Frontal cortex (tissue), 4 donors: ENCODE measurements around the gene GLIS1. TPM values are rescaled to one million over a fixed set of nuclear protein-coding genes. Genes with fewer than 3 reads are reported as not detected.

Experiments
- DNase-seq, 2 donors: peaks; one replicate each; pipeline ENCODE4 v3.0.0; 2012; ENCODE audit warnings: low spot score in 2 of 2
- FAIRE-seq: peaks from 2 replicates; lab custom pipeline; 2012; peaks lifted over from hg19 to GRCh38; lab: Jason Lieb, UNC
- total RNA-seq: library from RNA; depleted of rRNA; stranded (reverse); fragments of >200 nt; gene quantifications from one replicate; pipeline ENCODE4 v1.2.3, GENCODE V29; 2014
- donor health status: control.
- donor health status: control.
- donor health status: control.

GLIS1 gene
- total RNA-seq, 1 donor from 2014 or later = not detected

- DNase-seq (no peak), FAIRE-seq (no peak)
Observed at GRCh38 chr1:53495633-53496345, 243.2 kb downstream of the GLIS1 start.

GRCh38 chr1:53490351-53490750, 248.6 kb downstream of the GLIS1 start:
- no peak for DNase-seq
- FAIRE-seq = no peak

- FAIRE-seq (no peak), DNase-seq (no peak)
Observed at GRCh38 chr1:53486395-53487026, 252.5 kb downstream of the GLIS1 start.

GRCh38 chr1:53485478-53486394, 253.2 kb downstream of the GLIS1 start:
- peak in 1 of 2 donors; percentile 83 for DNase-seq
- FAIRE-seq = no peak

DNA sequence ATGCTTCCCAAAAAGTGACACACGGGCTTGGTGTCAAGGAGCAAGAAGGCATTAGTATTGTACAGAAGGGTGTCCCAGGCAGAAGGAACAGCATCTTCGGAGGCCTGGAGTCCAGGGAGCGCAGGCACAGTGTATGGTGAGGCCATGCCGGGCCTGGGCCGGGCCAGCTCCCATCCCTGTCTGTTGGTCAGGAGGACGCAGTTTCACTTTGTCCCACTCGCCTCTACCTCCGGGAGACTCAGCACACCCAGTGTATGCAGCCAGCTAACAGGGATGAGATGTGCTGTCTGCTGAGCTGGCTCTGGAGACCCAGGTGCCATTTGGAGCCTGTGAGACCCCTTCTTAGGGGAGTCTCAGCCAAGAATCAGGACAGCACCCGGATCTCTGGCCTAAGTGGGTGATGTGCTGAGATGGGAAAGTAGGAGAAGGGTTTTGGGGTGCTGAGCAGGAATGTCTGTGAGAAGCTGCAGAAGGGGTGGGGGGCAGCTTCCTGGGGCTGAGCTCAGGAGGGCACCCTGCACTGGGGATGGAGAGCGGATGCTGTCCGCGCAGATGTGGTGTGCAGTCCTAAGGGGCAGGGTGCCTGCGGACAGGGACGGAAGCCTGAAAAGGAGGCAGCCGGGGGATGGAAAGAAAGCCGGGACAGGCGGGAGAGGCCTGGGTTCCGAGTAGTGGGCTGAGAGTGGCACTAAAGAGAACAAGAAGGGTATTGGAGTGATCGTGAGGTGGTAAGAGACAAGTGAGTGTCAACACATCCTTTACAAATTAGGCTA, 254.1 kb downstream of the GLIS1 start:
- FAIRE-seq (no peak), DNase-seq (no peak)

DNA sequence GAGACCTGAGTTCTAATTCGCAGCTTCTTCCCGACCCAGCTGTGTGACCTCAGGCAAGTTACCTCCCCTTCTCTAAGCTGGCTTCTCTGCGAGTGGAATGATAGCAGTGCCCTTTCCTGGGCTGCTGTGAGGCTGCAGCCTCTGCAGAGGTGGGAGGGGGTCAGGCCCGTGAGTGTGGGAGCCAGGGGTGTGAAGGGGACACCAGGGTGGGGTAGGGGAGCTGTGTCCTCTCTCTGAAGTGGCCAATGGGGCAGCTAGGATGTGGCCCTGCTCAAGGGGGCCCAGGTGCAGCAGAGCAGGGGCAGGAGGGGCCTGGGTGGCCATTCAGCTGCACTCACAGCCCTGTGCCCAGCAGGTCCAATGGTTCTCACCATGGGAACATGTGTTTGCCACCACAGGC, 255.3 kb downstream of the GLIS1 start:
- FAIRE-seq (no peak), DNase-seq (no peak)

GRCh38 chr1:53483170-53483569, 255.8 kb downstream of the GLIS1 start:
- FAIRE-seq (no peak), DNase-seq (no peak)

DNA sequence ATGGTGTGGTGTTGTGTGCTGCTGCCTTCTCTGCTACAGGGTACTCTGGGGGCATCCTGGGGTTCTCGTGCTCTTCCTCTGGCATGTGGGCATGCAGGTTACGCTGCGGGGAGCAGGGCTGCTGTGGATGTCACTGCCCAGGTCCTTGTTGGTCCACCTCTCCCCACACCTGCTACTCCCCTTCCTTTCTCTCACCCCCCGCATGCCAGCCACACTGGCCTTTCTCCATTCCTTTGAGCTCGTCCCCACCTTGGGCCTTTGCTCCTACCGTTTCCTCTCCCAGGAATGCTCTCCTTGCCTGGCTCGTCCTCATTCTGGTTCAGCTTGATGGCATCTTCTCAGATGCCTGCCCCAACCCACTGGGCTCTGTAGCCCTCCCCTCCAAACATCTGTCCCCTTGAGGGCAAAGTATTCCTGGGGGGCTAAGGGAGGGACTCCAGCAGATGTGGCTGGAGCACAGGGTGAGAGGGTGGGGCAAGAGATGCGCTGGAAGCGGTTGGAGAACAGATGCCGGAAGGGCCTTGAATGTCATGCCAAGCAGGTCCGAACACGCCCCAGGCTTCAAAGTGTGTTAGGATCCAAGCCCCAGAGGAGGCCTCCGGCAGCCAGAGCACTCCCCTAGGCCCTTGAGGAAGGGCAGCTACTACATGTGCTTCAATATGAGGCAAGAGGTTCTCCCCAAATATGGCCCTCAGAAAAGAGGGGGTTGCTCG, 256.4 kb downstream of the GLIS1 start:
- DNase-seq = no peak
- FAIRE-seq = no peak

DNA sequence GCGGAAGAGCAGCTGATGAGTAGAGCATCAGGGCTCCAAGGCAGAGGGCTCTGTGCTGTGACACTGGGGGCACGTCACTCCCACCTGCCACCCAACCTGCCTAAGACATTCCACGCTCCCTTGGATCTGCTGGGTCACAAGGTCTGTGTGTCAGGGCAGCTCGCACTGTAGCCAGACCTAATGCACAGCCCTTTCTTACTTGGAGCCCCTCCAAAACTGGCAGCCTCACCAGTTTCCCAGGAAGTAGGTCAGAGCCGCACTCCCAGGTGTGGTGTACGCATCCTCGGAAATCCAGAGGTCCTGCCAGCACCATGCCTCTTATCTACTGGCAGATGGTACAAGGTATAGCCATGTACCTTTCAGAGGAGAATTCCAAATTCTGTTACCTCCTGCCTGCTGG, 257.5 kb downstream of the GLIS1 start:
- FAIRE-seq = no peak

GRCh38 chr1:53480678-53481077, 258.3 kb downstream of the GLIS1 start:
- FAIRE-seq (no peak), DNase-seq (no peak)

More for the DNA sequence above, 257.5 kb downstream of the GLIS1 start:
- no peak for DNase-seq

DNA sequence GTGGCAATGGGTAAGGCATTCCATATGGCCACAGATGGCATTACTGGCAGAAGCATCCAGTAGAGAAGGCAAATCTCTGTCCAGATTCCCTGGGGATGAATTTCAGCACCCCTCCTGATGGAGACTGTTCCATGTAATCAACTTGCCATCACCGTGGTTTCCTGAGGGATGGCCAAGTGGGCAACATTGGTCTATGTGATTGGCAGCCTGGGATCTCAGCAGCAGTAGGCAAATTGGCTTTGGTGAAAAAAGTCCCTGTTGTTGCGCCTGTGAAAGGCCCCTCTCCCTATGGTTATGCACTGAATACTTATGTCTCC, 260.5 kb downstream of the GLIS1 start:
- DNase-seq (no peak), FAIRE-seq (no peak)

DNA sequence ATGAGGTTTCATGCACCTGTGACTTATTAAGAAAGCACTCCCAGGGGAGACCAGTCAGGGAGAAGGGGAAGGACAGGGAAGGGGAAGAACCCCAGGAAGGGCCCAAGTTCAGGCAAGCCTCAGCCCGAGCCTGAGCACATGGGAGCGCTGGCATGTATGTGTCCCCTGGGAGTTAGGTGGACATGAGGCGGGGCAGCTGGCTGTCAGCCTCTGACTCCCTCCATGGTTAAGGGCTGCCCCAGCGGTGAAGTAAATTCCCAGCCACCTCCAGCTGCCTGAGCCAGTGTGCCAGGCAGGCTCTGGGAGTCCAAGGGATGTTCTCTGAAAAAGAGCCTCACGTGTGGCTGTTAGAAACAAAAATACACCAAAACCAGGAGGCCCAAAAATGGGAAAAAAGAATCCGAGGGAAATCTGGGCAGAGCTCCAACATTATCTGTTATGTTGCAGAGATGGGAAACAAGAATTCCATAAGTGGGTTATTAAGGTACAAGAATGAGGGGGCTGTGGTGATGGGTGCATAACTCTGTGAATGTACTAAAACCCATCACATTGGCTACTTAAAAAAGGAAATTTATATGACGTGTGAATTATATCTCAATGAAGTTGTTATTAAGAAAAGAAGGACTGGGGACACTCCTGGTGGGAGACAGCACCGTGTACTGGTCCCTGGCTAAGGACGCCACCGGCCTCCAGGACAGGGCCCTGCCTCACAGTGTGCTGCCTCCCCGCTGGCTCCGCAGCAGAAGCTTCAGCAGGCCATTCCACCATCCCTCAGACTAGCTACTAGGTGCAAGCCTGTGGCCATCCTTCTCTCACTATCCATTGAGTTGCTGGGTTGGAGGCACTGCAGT, 261.1 kb downstream of the GLIS1 start:
- DNase-seq (no peak), FAIRE-seq (no peak)

DNA sequence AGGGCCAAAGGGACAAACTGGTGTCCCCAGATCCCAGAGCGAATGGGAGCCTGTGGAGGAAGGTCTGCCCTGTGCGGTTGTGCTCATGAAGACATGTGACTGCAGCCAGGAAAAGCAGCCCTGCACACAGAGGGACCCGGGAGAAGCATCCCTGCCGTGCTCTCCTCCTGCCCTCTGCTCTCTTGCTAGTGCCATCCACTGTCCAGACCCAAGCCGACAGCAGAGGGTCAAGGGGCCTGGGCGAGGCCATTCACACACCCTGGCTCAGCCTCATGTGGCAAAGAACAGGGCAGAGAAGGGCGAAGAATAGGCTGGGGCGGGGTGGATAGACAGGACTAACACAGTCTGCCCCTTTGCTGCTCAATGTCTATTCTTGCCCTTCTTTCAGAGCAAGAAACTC, 262.4 kb downstream of the GLIS1 start:
- DNase-seq (no peak), FAIRE-seq (no peak)

GRCh38 chr1:53475664-53476063, 263.3 kb downstream of the GLIS1 start:
- no peak for DNase-seq

GRCh38 chr1:53473463-53473862, 265.5 kb downstream of the GLIS1 start:
- no peak for FAIRE-seq
- DNase-seq = no peak

More at GRCh38 chr1:53475664-53476063, 263.3 kb downstream of the GLIS1 start:
- no peak for FAIRE-seq

GRCh38 chr1:53471000-53471399, 268.0 kb downstream of the GLIS1 start:
- FAIRE-seq (no peak), DNase-seq (no peak)

DNA sequence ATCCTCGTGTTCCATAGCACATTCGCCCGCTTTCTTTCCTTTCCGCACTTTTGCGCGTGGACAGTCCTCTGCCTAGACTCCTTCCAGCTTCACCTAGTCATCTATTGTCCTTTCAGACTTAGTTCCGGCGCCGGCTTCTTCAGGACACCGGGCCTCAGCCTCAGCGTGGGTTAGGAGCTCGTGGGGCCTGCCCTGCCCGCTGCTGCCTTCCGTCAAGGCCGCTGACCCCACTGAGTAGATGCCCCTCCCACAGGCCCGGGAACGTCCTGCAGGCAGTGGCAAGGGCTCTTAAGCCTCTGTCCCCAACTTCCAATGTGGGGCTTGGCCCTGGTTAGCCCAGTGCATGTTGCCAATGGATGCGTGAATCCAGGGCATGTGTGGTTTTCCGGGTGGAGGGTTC, 268.4 kb downstream of the GLIS1 start:
- FAIRE-seq = no peak
- DNase-seq = no peak

GRCh38 chr1:53470155-53470554, 268.8 kb downstream of the GLIS1 start:
- DNase-seq = peak; percentile 54 to 84
- no peak for FAIRE-seq

DNA sequence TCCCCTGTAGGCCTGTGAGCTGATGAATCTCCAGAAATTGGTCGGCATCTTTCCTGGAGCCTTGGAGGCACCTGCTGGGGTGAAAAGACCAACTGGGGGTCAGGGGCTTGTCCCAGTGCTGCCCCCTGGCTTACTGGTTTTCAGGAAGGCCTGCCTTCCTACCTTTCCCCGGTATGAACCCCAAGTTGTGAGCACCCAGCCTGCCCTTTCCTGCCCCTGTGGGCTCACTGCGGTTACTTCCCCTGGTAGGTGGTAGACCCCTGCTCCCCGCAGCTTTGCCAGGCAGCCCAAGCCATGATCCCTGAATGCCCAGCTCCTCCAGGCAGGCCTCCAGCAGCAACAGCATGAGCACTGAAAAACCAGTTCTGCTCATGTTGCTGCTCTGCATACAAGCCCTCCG, 269.6 kb downstream of the GLIS1 start:
- no peak for FAIRE-seq
- no peak for DNase-seq
